Small intestine (tissue), 7 donors: ENCODE measurements around the gene TRIOBP. TPM values are rescaled to one million over a fixed set of nuclear protein-coding genes. Genes with fewer than 3 reads are reported as not detected.
A peak's percentile ranks its signal among the peaks of the same experiment; 100 is the strongest.

ENCODE experiments used
- DNase-seq, 2 donors: peaks; one replicate each; pipeline versions ENCODE4 v3.0.0 to v3.0.0-alpha.2; 2013
- FAIRE-seq: peaks from 2 replicates; lab custom pipeline; 2012; peaks lifted over from hg19 to GRCh38; lab: Jason Lieb, UNC
- H3K27ac ChIP-seq, 3 donors: one replicate each; pipeline ENCODE4 v1.5.1; 2013; ENCODE audit warnings: low read length in 2 of 3, mild to moderate bottlenecking in 2 of 3, control low read depth in 1 of 3, inconsistent platforms in 1 of 3, low read depth in 1 of 3, moderate library complexity in 1 of 3
- H3K27me3 ChIP-seq, 3 donors: one replicate each; pipeline ENCODE4 v1.6.1; 2013; ENCODE audit warnings: low read length in 3 of 3, inconsistent platforms in 1 of 3; ENCODE audit not compliant: control insufficient read depth in 3 of 3, insufficient read depth in 3 of 3
- H3K36me3 ChIP-seq, 3 donors: one replicate each; pipeline ENCODE4 v1.6.1; 2013; ENCODE audit warnings: low read length in 3 of 3, inconsistent platforms in 1 of 3, low read depth in 1 of 3, mild to moderate bottlenecking in 1 of 3, moderate library complexity in 1 of 3; ENCODE audit not compliant: control insufficient read depth in 3 of 3, insufficient read depth in 2 of 3
- H3K4me1 ChIP-seq, 3 donors: one replicate each; pipeline ENCODE4 v1.6.1; 2013; ENCODE audit warnings: low read length in 2 of 3, inconsistent platforms in 1 of 3, low read depth in 1 of 3, mild to moderate bottlenecking in 1 of 3, moderate library complexity in 1 of 3; ENCODE audit not compliant: control insufficient read depth in 3 of 3, insufficient read depth in 2 of 3
- H3K4me3 ChIP-seq, 3 donors: one replicate each; pipeline ENCODE4 v1.5.1; 2013; ENCODE audit warnings: low read length in 3 of 3, control low read depth in 1 of 3, inconsistent platforms in 1 of 3, low read depth in 1 of 3, mild to moderate bottlenecking in 1 of 3, moderate library complexity in 1 of 3
- H3K9me3 ChIP-seq, 2 donors: one replicate each; pipeline ENCODE4 v1.6.1; 2013; ENCODE audit warnings: low read depth in 1 of 2, low read length in 1 of 2; ENCODE audit not compliant: control insufficient read depth in 2 of 2, insufficient read depth in 1 of 2
- WGBS, 3 donors: extraction: QIAGEN DNeasy Blood & Tissue Kit; methylation state at CpG; one replicate each; pipeline ENCODE4 v1.1.7; 2013; 5-methylcytosine and 5-hydroxymethylcytosine counted together
- polyA plus RNA-seq, 4 donors: library from polyadenylated mRNA; stranded (reverse) in 3 of 4; unstranded in 1 of 4; fragments of 200-250 nt in 3 of 4; fragments of 120-200 nt in 1 of 4; gene quantifications; one replicate each; pipeline versions ENCODE4 v1.2.1 to v1.2.3, GENCODE V29; 2013
- donor health status: healthy with polysubstance abuse.
- donor health status: control.
- donor health status: control.
- donor health status: Bipolar disorder and iron deficiency.
- donor health status: healthy.

TRIOBP gene
- polyA plus RNA-seq, 4 donors = 20.4 to 46.8 (median 35.2) TPM

GRCh38 chr22:37815593-37815992 is 118.7 kb downstream of the TRIOBP start:
- DNase-seq (no peak), FAIRE-seq (no peak)
- H3K27me3 ChIP-seq = peaks cover 0 to 27% (median 0%) of the 10 kb centered on the region in 3 donors
- no peak overlapping the region for H3K4me3 ChIP-seq
- H3K9me3 ChIP-seq = no peaks in the 10 kb centered on the region
- peaks cover 0 to 18% (median 5%) of the 10 kb centered on the region in 3 donors for H3K4me1 ChIP-seq
- H3K36me3 ChIP-seq = peaks cover 0 to 43% (median 0%) of the 10 kb centered on the region in 3 donors
- 89 to 96% (median 91%) methylated on average over 7 to 12 of the region's 12 CpGs for WGBS, 3 donors
- H3K27ac ChIP-seq = no peak overlapping the region

- WGBS, 3 donors = 93 to 94% (median 94%) methylated on average over 21 to 23 of the region's 23 CpGs
- no peak for FAIRE-seq
Observed at GRCh38 chr22:37816543-37817180, 119.8 kb downstream of the TRIOBP start.

GRCh38 chr22:37817705-37818408 is 121.0 kb downstream of the TRIOBP start:
- Histone ChIP-seq H3K9me3 (no peaks in the 10 kb centered on the region), H3K36me3 (peaks cover 0 to 40% (median 0%) of the 10 kb centered on the region in 3 donors), H3K4me1 (peaks cover 0 to 18% (median 5%) of the 10 kb centered on the region in 3 donors), H3K4me3 (peak overlapping the region in 1 of 3 donors; percentile 51), H3K27me3 (peaks cover 0 to 41% (median 0%) of the 10 kb centered on the region in 3 donors), H3K27ac (no peak overlapping the region)
- FAIRE-seq (no peak), DNase-seq (peak; percentile 76 to 91)
- WGBS, 3 donors = 2 to 6% (median 2%) methylated on average over 27 to 29 of the region's 29 CpGs

More at GRCh38 chr22:37816543-37817180, 119.8 kb downstream of the TRIOBP start:
- Histone ChIP-seq H3K4me1 (peaks cover 0 to 18% (median 5%) of the 10 kb centered on the region in 3 donors), H3K4me3 (no peak overlapping the region), H3K9me3 (no peaks in the 10 kb centered on the region), H3K36me3 (peaks cover 0 to 43% (median 0%) of the 10 kb centered on the region in 3 donors), H3K27me3 (peaks cover 0 to 30% (median 0%) of the 10 kb centered on the region in 3 donors), H3K27ac (no peak overlapping the region)
- no peak for DNase-seq

GRCh38 chr22:37818409-37819104 is 121.7 kb downstream of the TRIOBP start:
- no peak for FAIRE-seq
- peaks cover 0 to 48% (median 4%) of the 10 kb centered on the region in 3 donors for H3K27me3 ChIP-seq
- peaks cover 0 to 18% (median 5%) of the 10 kb centered on the region in 3 donors for H3K4me1 ChIP-seq

GRCh38 chr22:37819105-37819433 is 122.2 kb downstream of the TRIOBP start:
- DNase-seq = no peak
- 25 to 45% (median 39%) methylated on average over 11 to 14 of the region's 14 CpGs for WGBS, 3 donors

More at GRCh38 chr22:37818409-37819104, 121.7 kb downstream of the TRIOBP start:
- H3K9me3 ChIP-seq = no peaks in the 10 kb centered on the region
- peak; percentile 62 to 85 for DNase-seq
- no peak overlapping the region for H3K27ac ChIP-seq
- 2 to 4% (median 2%) methylated on average over 45 to 68 of the region's 68 CpGs for WGBS, 3 donors
- H3K36me3 ChIP-seq = peaks cover 0 to 33% (median 0%) of the 10 kb centered on the region in 3 donors
- H3K4me3 ChIP-seq = peak overlapping the region in 2 of 3 donors; percentile 19 to 37

GRCh38 chr22:37820350-37820749 is 123.5 kb downstream of the TRIOBP start:
- WGBS, 3 donors = 73 to 85% (median 78%) methylated on average over 5 of the region's 5 CpGs
- no peak for FAIRE-seq

More at GRCh38 chr22:37819105-37819433, 122.2 kb downstream of the TRIOBP start:
- Histone ChIP-seq H3K36me3 (peaks cover 0 to 29% (median 0%) of the 10 kb centered on the region in 3 donors), H3K4me3 (peak overlapping the region in 2 of 3 donors; percentile 19 to 37), H3K9me3 (no peaks in the 10 kb centered on the region), H3K27ac (no peak overlapping the region), H3K4me1 (peaks cover 0 to 18% (median 5%) of the 10 kb centered on the region in 3 donors), H3K27me3 (peaks cover 0 to 53% (median 4%) of the 10 kb centered on the region in 3 donors)
- FAIRE-seq = no peak

GRCh38 chr22:37822079-37822833 is 125.4 kb downstream of the TRIOBP start:
- peaks cover 0 to 60% (median 4%) of the 10 kb centered on the region in 3 donors for H3K27me3 ChIP-seq
- no peak overlapping the region for H3K4me3 ChIP-seq
- WGBS, 3 donors = 58 to 69% (median 61%) methylated on average over 7 to 8 of the region's 8 CpGs
- H3K36me3 ChIP-seq = peaks cover 0 to 13% (median 0%) of the 10 kb centered on the region in 3 donors
- no peak for DNase-seq
- FAIRE-seq = no peak
- no peaks in the 10 kb centered on the region for H3K9me3 ChIP-seq
- peaks cover 0 to 18% (median 5%) of the 10 kb centered on the region in 3 donors for H3K4me1 ChIP-seq
- H3K27ac ChIP-seq = no peak overlapping the region

More at GRCh38 chr22:37820350-37820749, 123.5 kb downstream of the TRIOBP start:
- no peak for DNase-seq
- Histone ChIP-seq H3K4me1 (peaks cover 0 to 18% (median 5%) of the 10 kb centered on the region in 3 donors), H3K36me3 (peaks cover 0 to 20% (median 0%) of the 10 kb centered on the region in 3 donors), H3K27me3 (peaks cover 0 to 57% (median 4%) of the 10 kb centered on the region in 3 donors), H3K27ac (no peak overlapping the region), H3K4me3 (no peak overlapping the region), H3K9me3 (no peaks in the 10 kb centered on the region)
